Motor neuron (in vitro differentiated cells): Measurements from ENCODE around the gene PPEF1. TPM values are rescaled to one million over a fixed set of nuclear protein-coding genes. Genes with fewer than 3 reads are reported as not detected.

Experiments
- ATAC-seq, 8 experiments: fragments of 200-7000 bp; cut with Tn5 transposase; replicated peaks in 6 of 8; 2 replicates each; pipeline ENCODE4 v1.8.0; 2021; ENCODE audit warnings: mild to moderate bottlenecking in 8 of 8, moderate library complexity in 8 of 8
- H3K27ac ChIP-seq, 2 donors: fragments of 250-450 bp; sonication (Bioruptor Pico); 2 replicates each; pipeline ENCODE4 v1.9.0; 2021; ENCODE audit warnings: antibody characterized with exemption in 2 of 2, mild to moderate bottlenecking in 2 of 2, moderate library complexity in 1 of 2
- H3K4me1 ChIP-seq, 2 donors: fragments of 250-450 bp; sonication (Bioruptor Pico); replicated peaks in 1 of 2; 2 replicates each; pipeline ENCODE4 v1.6.1; 2021; ENCODE audit warnings: antibody characterized with exemption in 2 of 2, mild to moderate bottlenecking in 2 of 2, moderate library complexity in 1 of 2
- H3K4me3 ChIP-seq, 5 donors: fragments of 250-450 bp; sonication (Bioruptor Pico); 2 replicates each; pipeline ENCODE4 v1.9.0; 2021; ENCODE audit warnings: antibody characterized with exemption in 5 of 5, mild to moderate bottlenecking in 5 of 5, moderate library complexity in 4 of 5
- WGBS, 10 experiments: fragments of 450-650 bp; shearing (Covaris generic); methylation state at CpG; one replicate each; pipeline ENCODE4 v1.0.0; 2022; 5-methylcytosine and 5-hydroxymethylcytosine counted together
- in situ Hi-C, 9 experiments: fragments of 400-800 bp; cut with MboI; loops; one replicate each; pipeline ENCODE4 v1.15.0; 2021; ENCODE audit warnings: low sequenced_read_pairs in 9 of 9, low pct_unique_long_range_greater_than_20kb in 2 of 9; ENCODE audit not compliant: unreplicated experiment in 9 of 9
- total RNA-seq, 8 experiments: library from RNA; unstranded; fragments of 300-600 nt; gene quantifications; 2 replicates each; pipeline versions ENCODE4 v1.2.3 to v1.2.4, GENCODE V29; 2022

Gene PPEF1, protein sequence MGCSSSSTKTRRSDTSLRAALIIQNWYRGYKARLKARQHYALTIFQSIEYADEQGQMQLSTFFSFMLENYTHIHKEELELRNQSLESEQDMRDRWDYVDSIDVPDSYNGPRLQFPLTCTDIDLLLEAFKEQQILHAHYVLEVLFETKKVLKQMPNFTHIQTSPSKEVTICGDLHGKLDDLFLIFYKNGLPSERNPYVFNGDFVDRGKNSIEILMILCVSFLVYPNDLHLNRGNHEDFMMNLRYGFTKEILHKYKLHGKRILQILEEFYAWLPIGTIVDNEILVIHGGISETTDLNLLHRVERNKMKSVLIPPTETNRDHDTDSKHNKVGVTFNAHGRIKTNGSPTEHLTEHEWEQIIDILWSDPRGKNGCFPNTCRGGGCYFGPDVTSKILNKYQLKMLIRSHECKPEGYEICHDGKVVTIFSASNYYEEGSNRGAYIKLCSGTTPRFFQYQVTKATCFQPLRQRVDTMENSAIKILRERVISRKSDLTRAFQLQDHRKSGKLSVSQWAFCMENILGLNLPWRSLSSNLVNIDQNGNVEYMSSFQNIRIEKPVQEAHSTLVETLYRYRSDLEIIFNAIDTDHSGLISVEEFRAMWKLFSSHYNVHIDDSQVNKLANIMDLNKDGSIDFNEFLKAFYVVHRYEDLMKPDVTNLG
- 1 to 10 TPM in 1 of 8 experiments, under 1 TPM in 4, not detected in 3; 0.31 to 1.7 (median 0.66) TPM for total RNA-seq

DNA sequence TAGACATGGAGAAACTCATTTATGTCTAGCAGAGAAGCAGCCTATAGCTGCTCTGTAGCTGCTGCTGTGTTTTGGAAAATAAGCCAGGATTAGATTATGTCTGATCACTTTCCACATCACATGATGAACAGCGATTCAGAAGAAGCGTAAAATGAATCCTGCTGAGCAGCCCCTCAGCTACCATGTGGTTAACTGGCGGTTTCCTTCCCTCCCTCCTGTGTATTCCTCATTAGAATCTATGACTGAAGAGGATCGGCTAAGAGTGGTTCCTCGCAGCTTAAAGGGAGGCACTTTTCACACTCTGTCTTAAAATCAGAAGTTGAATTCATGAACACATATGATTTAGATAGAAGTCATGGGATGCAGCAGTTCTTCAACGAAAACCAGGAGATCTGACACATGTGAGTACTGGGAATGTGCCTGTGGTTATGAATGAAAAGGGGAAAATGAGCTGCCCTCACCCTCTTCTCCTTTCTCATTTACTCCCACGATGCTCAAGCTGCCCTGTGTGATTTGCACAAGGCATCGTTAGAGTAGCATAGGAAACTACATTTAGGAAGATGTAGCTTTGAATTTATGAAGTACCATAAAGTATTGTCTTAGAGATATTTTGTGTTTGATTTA lies at the start of gene PPEF1:
PPEF1 (plus strand) TSS at position 220 of the 624 bp plus-strand sequence; CDS start at position 356, 136 bp downstream.
- no peaks in the 10 kb centered on the region for H3K4me1 ChIP-seq
- in situ Hi-C loops = no loop called here
- peak in 6 of 8 experiments; percentile 35 to 73 (median 56) for ATAC-seq
- H3K27ac ChIP-seq = no peak within 1 kb of the TSS
- no peak within 1 kb of the TSS for H3K4me3 ChIP-seq
- 0 to 72% (median 0%) methylated on average over 1 to 8 of the region's 8 CpGs; no CpG with 5 or more reads in 5 of the 10 experiments for WGBS, 10 experiments

DNA sequence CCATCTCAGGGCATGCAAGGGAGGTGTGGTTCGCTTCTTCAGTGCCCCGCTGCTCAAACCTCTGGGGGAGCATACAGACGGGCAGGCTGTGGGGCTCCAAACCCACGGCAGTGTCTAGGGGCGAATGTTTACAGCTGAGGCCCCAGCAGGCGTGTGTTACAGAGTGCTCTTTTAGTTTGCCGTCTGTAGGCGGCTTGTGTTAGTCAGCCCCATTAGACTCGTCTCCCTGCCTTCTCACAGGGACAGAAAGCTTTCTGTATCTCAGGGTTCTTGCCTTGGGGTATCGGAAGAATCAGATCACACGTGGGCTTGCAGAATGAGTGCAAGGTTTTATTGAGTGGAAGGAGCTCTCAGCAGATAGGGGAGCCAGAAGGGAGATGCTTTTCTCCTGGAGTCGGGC lies 46.2 kb upstream of the PPEF1 start:
- WGBS, 10 experiments = 52% methylated on average over 3 of the region's 12 CpGs; no CpG with 5 or more reads in 9 of the 10 experiments
- in situ Hi-C loops = no loop called here
- Histone ChIP-seq H3K4me3 (no peak overlapping the region), H3K4me1 (no peaks in the 10 kb centered on the region), H3K27ac (no peak overlapping the region)
- no peak for ATAC-seq

DNA sequence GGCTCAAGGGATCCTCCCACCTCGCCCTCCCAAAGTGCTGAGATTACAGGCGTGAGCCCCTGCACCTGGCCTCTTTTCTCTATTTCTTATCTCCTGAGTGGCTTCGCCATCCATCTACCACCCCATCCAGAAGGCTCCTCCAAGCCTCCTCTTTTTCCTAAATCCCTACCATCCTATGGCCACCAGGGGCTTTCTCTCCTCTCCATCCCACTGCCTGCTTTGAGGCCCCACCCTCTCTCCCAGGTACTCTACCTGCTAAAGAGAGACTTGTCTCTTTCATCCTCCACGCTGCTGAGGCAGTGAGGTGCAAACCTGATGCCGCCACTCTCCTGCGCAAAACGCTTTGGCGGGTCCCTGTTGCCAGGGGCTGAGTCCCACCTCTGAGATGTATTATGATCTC lies 42.5 kb upstream of the PPEF1 start:
- in situ Hi-C loops = no loop called here
- ATAC-seq = no peak
- H3K4me1 ChIP-seq = peaks cover 6 to 8% of the 10 kb centered on the region in 2 donors
- WGBS, 10 experiments = 43% methylated on average over 3 of the region's 8 CpGs; no CpG with 5 or more reads in 9 of the 10 experiments
- H3K27ac ChIP-seq = no peak overlapping the region
- no peak overlapping the region for H3K4me3 ChIP-seq

DNA sequence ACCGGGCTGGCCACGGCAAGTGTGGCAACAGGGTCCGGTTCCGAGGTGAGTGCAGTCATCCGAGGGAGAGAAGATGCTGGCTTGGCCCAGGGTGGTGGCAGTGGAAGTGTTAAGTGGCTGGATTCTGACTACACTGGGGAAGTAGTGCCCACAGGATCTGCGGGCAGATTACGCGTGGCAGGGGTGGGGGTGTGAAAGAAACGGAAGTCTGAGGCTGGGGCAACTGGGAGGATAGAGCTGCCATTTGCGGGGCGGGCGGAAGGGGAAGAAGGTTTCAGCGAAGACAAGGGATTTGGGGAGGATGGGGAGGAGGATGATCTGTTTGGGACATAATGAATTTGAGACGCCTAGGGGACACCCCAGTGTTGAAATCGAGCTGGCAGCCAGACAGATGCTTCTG lies 40.8 kb upstream of the PPEF1 start:
- Histone ChIP-seq H3K4me1 (peaks cover 6 to 8% of the 10 kb centered on the region in 2 donors), H3K27ac (no peak overlapping the region), H3K4me3 (no peak overlapping the region)
- ATAC-seq = no peak
- in situ Hi-C loops = no loop called here
- 67% methylated on average over 6 of the region's 15 CpGs; no CpG with 5 or more reads in 9 of the 10 experiments for WGBS, 10 experiments

DNA sequence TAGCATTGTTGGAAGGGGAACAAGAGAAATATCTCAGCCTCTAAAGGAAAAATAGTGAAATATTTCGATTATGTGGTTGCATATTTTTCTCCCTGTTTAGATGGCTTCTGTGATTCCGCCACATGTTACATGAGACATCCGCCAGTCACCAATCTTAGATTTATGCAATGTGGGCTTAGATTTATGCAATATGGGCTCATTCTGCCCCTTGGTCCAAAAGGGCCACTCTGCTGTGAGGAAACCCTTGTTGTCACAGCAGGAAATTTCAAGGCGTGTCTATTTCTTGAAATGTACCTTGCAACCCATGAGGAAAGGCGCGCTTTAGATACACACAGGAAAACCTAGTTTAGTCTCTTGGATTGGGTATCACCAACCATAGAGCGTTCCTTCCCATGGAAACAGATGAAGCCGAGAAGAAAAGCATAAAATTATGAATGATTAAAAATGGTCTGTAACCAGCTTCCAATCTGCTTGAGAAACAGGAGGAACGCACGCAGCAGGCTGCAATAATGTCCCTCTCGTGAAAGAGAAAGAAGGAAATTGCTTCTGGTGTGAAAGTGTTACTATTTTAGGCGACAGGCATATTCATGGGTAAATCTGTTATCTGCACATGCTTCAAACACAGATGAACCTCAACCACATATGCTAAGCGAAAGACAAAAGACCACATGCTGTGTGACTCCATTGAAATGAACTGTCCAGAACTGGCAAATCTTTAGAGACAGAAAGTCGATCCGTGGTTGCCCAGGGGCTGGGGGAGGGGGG lies 39.2 kb upstream of the PPEF1 start:
- 28 to 75% (median 51%) methylated on average over 2 to 10 of the region's 15 CpGs; no CpG with 5 or more reads in 4 of the 10 experiments for WGBS, 10 experiments
- Histone ChIP-seq H3K27ac (peak overlapping the region in 1 of 2 donors; percentile 26), H3K4me1 (peaks cover 6 to 8% of the 10 kb centered on the region in 2 donors), H3K4me3 (no peak overlapping the region)
- peak in 3 of 8 experiments; percentile 58 to 64 (median 60) for ATAC-seq
- in situ Hi-C loops = no loop called here

DNA sequence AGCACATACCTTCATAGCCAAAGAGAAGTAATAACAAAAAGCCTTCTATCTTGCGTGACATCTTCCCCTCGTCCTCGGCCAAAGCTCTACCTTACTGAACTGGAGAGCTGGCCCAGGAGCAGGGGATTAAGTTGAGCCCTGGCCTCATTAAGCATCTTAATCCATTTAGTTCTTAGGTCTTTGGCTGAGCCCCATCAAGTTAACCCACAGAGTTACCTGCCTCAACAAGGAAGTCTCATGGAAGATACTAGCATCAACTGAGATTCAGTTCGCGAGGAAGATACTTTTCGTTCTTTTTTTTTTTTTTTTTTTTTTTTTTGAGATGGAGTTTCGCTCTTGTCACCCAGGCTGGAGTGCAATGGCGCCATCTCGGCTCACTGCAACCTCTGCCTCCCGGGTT lies 35.4 kb upstream of the PPEF1 start, which contains the start of gene RS1:
RS1 (minus strand) TSS at position 101 of the 400 bp plus-strand sequence; CDS start at position 61, 40 bp downstream.
- no peak for ATAC-seq
- Histone ChIP-seq H3K27ac (no peak within 1 kb of the TSS), H3K4me1 (peaks cover 6 to 8% of the 10 kb centered on the region in 2 donors), H3K4me3 (no peak within 1 kb of the TSS)
- in situ Hi-C loops = no loop called here
- WGBS, 10 experiments = 50 to 100% (median 86%) methylated on average over 2 to 5 of the region's 10 CpGs; no CpG with 5 or more reads in 6 of the 10 experiments

DNA sequence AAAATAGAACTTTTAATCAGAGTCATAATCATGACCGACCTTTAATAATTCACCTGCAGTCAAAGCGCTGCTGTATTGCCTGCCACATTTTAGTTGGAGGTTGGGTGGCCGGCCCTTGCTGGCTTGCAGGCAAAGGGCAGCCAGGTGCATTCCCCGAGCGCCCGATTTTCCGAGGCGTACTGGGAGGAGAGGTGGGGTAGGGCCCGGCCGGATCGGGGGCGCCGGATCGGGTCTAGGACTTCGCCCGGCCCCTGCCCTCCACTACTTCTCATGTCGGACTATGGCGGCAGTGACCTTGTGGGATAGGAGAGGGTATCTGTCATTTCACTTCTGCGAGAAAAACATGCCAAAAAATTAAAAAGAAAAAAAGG lies 33.0 kb upstream of the PPEF1 start:
- Histone ChIP-seq H3K27ac (no peak overlapping the region), H3K4me3 (peak overlapping the region; percentile 57 to 98 (median 66)), H3K4me1 (no peaks in the 10 kb centered on the region)
- 2 to 41% (median 10%) methylated on average over 2 to 16 of the region's 19 CpGs; no CpG with 5 or more reads in 6 of the 10 experiments for WGBS, 10 experiments
- ATAC-seq = peak; percentile 27 to 72 (median 60)
- in situ Hi-C loops = no loop called here

DNA sequence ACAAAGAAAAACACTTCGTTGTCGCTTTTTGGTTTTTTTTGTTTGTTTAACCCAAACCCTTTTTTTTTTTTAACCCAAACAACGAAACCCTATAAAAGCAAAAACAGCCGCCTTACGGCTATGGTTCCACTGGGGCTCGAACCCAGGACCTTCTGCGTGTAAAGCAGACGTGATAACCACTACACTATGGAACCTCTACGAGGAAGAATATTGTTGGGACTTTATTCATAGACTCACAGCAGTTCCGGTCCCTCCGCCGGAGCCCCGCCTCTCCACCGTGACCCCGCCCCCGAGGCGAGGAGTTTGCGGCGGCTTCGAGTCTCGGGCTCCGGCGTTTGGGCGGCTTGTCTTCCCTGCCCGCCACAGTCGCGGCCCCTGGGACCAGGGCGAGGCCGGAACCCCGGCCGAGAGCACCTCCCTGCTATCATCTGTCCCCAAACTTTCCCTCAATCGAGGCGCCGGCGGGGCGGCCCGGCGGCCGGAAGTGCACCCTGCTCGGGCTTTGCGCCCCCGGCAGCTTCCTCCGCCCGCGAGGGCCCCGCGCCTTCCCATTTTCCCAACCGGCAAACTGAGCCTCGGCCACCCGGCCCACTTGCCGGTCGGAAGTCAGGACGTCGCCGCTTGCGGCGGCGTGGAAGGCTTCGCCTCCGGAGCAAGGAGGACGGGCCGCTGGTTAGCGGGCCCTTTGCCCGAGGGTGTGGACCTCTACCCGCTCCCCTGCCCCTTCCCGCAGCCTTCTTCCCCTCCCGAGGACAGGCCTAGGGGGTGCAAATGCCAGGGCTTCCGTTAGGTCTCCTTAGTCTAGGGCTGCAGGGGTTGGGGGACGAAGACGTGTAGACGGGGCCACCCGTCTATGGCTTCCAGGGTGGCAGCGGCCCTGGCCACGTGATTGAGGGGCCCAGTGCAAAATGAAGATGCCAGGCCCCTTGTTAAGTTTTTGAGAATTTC lies 32.4 kb upstream of the PPEF1 start:
- 0 to 29% (median 0%) methylated on average over 1 to 24 of the region's 74 CpGs; no CpG with 5 or more reads in 6 of the 10 experiments for WGBS, 10 experiments
- ATAC-seq = peak; percentile 91 to 95 (median 94)

DNA sequence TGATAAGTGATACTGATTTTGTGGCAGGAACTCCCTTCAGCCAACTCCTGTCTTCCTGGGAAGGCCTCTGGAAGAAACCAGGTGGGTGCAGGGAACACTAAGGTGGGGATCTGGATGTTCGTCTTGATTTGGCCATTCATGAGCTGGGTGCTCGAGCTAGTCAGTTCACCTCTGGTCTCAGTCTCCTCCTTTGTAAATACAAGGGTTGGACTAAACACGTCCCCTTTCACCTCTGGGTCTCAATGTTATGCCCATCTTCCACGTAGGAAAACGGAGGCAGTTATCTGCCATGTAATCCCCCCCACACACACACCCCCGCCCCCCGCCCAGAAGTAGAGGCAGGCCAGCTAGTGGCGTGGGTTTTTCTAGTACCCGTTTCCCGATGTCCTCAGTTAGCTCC lies 31.4 kb upstream of the PPEF1 start:
- no peaks in the 10 kb centered on the region for H3K4me1 ChIP-seq
- no peak overlapping the region for H3K4me3 ChIP-seq
- no peak overlapping the region for H3K27ac ChIP-seq
- no peak for ATAC-seq
- in situ Hi-C loops = loop anchor here in 1 of 9 experiments (25.0 kb wide), 1 partner anchor 211 kb away; no protein-coding TSS in a partner anchor
- WGBS, 10 experiments = no CpG with 5 or more reads among the region's 10 CpGs

More for the DNA sequence above, 32.4 kb upstream of the PPEF1 start:
- peak overlapping the region in 1 of 2 donors; percentile 57 for H3K27ac ChIP-seq
- H3K4me3 ChIP-seq = peak overlapping the region; percentile 57 to 98 (median 66)
- in situ Hi-C loops = loop anchor here in 1 of 9 experiments (25.0 kb wide), 1 partner anchor 212 kb away; no protein-coding TSS in a partner anchor
- H3K4me1 ChIP-seq = no peaks in the 10 kb centered on the region

DNA sequence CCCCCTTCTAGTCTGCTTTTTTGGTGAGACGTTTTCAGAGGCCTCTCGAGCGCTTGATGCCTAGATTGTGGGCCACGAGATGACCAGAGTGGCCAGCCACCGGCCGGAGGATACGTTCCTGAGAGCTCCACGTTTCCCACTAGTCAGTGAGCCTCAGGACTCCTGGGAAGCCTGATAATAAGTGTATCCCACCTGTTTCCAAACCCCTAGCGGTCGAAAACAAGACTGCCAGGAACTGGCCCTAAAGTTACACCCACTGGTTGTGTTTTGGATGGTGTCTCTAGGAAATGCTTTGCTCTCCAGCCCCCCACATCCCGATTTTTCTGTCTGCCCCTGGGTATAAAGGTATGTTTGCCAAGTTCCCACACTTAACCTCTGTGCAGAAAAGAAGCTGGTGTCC lies 31.0 kb upstream of the PPEF1 start:
- H3K4me1 ChIP-seq = no peaks in the 10 kb centered on the region
- no peak overlapping the region for H3K4me3 ChIP-seq
- H3K27ac ChIP-seq = no peak overlapping the region
- ATAC-seq = peak in 1 of 8 experiments; percentile 21
- in situ Hi-C loops = loop anchor here in 1 of 9 experiments (25.0 kb wide), 1 partner anchor 211 kb away; no protein-coding TSS in a partner anchor
- WGBS, 10 experiments = no CpG with 5 or more reads among the region's 11 CpGs

DNA sequence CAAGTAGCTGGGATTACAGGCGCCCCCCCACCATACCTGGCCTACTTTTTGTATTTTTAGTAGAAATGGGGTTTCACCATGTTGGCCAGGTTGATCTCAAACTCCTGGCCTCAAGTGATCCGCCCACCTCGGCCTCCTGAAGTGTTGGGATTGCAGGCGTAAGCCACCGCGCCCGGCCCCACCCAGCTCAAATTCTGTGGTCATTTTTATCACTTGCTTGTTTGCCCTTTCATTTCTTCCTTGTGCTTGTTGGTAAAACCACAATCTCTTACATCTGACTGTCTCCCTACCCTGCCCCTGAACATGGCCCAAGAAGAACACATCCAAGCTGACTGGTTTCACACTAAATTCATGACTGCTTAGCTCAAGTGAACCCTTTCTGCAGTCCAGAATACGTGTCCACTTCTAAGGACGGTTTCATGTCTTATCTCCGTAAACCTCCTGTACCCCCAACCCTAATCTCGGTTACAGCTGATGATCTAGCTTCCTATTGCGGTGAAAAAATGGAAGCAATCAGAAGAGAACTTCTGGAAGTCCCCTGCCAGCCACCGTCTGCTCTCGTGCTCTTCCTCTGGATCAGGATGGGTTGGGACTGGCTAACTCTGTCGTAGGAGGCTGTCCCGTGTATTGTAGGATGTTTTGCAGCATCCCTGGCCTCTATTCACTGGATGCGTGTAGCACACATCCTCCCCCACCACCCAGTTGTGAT lies 30.1 kb upstream of the PPEF1 start:
- H3K27ac ChIP-seq = no peak overlapping the region
- no peaks in the 10 kb centered on the region for H3K4me1 ChIP-seq
- in situ Hi-C loops = loop anchor here in 1 of 9 experiments (25.0 kb wide), 1 partner anchor 210 kb away; no protein-coding TSS in a partner anchor
- H3K4me3 ChIP-seq = no peak overlapping the region
- no peak for ATAC-seq
- WGBS, 10 experiments = 48 to 55% methylated on average over 6 to 7 of the region's 17 CpGs; no CpG with 5 or more reads in 8 of the 10 experiments
